ENCODE results near the gene FRMD4A.

Gene FRMD4A

GRCh38 chr10:14371581-14371980 lies 40.9 kb upstream of the FRMD4A start:
- H3K4me3 ChIP-seq (ENCODE audit: control insufficient read depth, low read depth, low read length): no peak overlapping the region
- no peak for TF ChIP-seq CTCF (conservative IDR thresholded peaks at IDR 0.05; ENCODE audit: control insufficient read depth, insufficient read depth, low read depth, low read length)
- no peak for DNase-seq (ENCODE audit: low read depth)

GRCh38 chr10:14370894-14371293 lies 40.2 kb upstream of the FRMD4A start:
- DNase-seq (ENCODE audit: low read depth): no peak
- TF ChIP-seq CTCF (conservative IDR thresholded peaks at IDR 0.05; ENCODE audit: control insufficient read depth, insufficient read depth, low read depth, low read length): no peak
- no peak overlapping the region for H3K4me3 ChIP-seq (ENCODE audit: control insufficient read depth, low read depth, low read length)

- no peak overlapping the region for H3K4me3 ChIP-seq (ENCODE audit: control insufficient read depth, low read depth, low read length)
- no peak for TF ChIP-seq CTCF (conservative IDR thresholded peaks at IDR 0.05; ENCODE audit: control insufficient read depth, insufficient read depth, low read depth, low read length)
- DNase-seq (ENCODE audit: low read depth): no peak
Measured at GRCh38 chr10:14369906-14370305, 39.2 kb upstream of the FRMD4A start.

GRCh38 chr10:14366760-14367159 lies 36.0 kb upstream of the FRMD4A start:
- no peak for DNase-seq (ENCODE audit: low read depth)

GRCh38 chr10:14365266-14365665 lies 34.5 kb upstream of the FRMD4A start:
- no peak for DNase-seq (ENCODE audit: low read depth)
- no peak for TF ChIP-seq CTCF (conservative IDR thresholded peaks at IDR 0.05; ENCODE audit: control insufficient read depth, insufficient read depth, low read depth, low read length)
- no peak overlapping the region for H3K4me3 ChIP-seq (ENCODE audit: control insufficient read depth, low read depth, low read length)

More at GRCh38 chr10:14366760-14367159, 36.0 kb upstream of the FRMD4A start:
- TF ChIP-seq CTCF (conservative IDR thresholded peaks at IDR 0.05; ENCODE audit: control insufficient read depth, insufficient read depth, low read depth, low read length): no peak
- H3K4me3 ChIP-seq (ENCODE audit: control insufficient read depth, low read depth, low read length): no peak overlapping the region

- TF ChIP-seq CTCF (conservative IDR thresholded peaks at IDR 0.05; ENCODE audit: control insufficient read depth, insufficient read depth, low read depth, low read length): no peak
- H3K4me3 ChIP-seq (ENCODE audit: control insufficient read depth, low read depth, low read length): no peak overlapping the region
- DNase-seq (ENCODE audit: low read depth): no peak
Measured at GRCh38 chr10:14362104-14362503, 31.4 kb upstream of the FRMD4A start.

GRCh38 chr10:14360961-14361360 lies 30.2 kb upstream of the FRMD4A start:
- no peak for DNase-seq (ENCODE audit: low read depth)
- H3K4me3 ChIP-seq (ENCODE audit: control insufficient read depth, low read depth, low read length): no peak overlapping the region
- no peak for TF ChIP-seq CTCF (conservative IDR thresholded peaks at IDR 0.05; ENCODE audit: control insufficient read depth, insufficient read depth, low read depth, low read length)
